HG03196 (cell line): ENCODE data around the gene ABHD10.
"Not testable (repeated sequence)": the region's sequence is repeated elsewhere in the genome, so short reads cannot be mapped to it uniquely, and the experiment has no call there.

Source experiments
- ATAC-seq: cut with Tn5 transposase; IDR thresholded peaks from one replicate; pipeline ENCODE4 v1.9.1; 2021; ENCODE audit not compliant: unreplicated experiment

Gene ABHD10

GRCh38 chr3:112020674-112021085, 41.9 kb downstream of the ABHD10 start:
- no peak for ATAC-seq

DNA sequence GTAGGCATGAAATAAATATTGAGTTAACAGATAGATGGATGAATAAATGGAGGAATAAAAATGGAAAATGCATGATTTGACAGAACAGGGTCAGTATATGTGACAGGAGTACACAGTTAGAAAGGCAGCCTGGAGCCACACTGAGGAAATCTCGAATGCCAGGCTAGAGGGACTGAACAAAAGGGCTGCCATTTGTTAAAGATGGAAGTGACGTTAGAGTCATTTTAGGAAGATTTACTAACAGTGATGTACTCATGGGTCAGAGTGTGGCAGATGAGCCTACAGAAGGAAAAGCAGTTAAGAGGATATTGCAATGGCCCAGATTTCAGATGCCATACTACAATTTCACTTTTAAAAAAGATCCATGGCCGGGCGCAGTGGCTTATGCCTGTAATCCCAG, 48.3 kb downstream of the ABHD10 start:
- no peak for ATAC-seq

DNA sequence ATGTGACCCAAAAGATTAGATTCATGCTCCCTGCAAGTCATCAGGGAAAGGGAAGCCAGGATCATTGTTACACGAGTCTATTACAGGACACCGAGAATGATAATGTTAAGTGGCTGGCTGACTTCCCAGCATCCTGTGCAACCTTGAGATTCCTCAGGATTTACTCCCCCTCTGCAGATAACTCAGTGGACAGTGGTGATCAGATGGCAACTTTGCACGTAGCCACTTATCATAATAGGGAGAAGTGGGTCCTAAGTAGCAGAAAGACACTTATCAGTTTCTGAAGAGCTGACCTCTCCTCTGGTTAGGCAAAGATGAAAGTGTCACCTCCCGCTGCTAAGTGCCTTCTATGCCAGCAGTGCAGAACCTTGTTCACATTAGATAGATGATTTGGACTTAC, 49.0 kb downstream of the ABHD10 start:
- no peak for ATAC-seq

DNA sequence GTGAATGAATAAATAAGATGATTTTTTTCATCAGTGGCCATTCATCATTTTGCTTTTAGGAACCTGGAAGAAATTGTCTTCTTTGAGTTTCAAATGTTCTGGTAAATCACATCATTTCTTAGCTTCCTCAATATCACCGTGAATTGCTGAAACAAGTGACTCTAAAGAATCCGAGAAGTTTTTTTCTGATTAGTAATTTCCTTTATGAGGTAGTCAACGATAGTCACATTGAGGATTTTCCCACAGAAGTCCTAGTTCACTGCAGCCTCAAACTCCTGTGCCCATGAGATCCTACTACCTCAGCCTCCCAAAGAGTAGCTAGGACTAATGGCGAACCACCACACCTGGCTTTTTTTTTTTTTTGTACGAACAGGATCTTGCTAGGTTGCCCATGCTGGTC, 52.1 kb downstream of the ABHD10 start:
- no peak for ATAC-seq

DNA sequence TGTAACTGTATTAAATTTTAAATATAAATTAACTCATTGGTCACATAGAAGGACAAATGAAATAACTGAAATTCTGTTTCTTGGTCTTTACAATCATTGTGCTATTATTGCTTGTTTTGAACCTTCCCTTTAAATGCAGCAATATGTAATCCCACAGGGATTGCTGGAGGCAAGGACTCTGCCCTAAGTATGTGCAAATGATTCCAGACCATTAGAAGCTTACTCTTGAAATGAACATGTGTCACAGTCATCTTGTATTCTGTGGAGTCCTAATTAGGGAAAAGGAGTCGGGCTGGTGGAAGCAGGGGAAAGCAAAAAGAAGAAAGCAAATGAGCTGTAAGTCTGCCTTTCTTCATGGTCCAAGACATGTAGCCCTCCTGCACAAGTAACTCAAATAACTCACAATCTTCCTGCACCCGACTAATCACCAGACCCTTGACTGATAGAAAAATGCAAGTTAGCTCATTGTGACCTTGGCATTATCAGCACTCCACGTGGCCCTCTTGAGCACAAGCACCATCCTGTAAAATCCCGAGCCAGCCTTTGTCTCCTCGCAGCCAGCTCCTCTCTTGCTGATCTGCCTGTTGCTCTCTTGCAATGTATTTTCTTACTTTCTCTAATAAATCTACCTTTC, 53.4 kb downstream of the ABHD10 start:
- no peak for ATAC-seq

GRCh38 chr3:112034436-112034835, 55.6 kb downstream of the ABHD10 start, which contains the start of gene TMPRSS7:
TSS of gene TMPRSS7 (plus strand) at chr3:112034736. CDS start at chr3:112034846, 110 bp downstream.
- ATAC-seq, result no peak

DNA sequence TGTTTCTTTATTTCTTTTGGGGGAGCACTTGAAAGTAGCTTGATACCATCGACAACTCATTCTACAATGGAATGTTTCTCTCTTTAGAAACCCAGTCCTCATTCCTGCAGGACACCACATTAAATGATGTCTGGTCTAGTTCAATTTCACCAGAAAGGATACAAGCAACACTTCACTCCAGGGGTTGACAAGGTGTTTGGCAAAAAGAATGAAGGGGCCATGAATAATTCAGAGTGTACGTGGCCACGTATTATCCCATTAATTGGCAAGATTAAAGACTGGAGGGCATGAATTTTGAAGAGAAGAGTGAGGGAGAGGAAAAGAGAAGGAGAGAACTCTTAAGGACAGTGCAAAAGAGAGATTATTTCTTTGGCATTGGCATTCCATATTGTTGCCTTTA, 56.4 kb downstream of the ABHD10 start:
- no peak for ATAC-seq

DNA sequence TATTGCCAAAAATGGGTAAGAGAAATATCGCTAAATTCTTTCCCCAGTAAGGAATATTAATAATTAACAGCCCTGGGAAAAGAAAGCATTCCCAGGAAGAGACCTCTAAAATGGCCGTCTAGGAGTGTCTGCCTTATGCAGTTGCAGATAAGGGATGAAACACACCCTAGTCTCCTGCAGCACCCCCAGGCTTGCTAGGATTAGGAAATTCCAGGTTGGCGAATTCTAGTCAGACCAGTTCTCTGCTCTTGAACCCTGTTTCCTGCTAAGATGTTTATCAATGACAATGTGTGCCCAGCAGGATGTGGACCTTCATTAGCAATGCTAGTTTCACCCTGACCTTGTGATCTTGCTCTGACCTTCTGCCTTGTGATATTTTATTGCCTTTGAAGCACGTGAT, 58.4 kb downstream of the ABHD10 start:
- not testable (repeated sequence) for ATAC-seq

- no peak for ATAC-seq
Observed at GRCh38 chr3:112038863-112039262, 60.0 kb downstream of the ABHD10 start.

GRCh38 chr3:112041321-112041720, 62.5 kb downstream of the ABHD10 start:
- no peak for ATAC-seq

DNA sequence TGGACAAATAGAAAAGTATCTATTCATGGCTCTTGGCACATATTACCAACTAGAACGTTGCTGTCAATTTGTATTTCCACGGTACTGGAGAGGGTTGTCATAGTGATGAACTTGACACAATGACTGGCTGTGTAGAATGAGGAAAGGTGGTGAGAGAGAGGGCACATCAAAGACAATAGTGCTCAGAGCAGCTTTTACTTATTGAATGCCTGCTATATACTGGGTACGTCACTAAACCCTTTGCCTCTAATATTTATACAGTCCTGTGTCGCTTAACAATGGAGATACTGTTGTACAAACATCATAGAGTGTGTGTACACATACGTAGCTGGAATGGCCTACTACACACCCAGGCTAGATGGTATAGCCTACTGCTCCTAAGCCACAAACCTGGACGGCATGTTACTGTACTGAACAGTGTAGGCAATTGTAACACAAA, 64.0 kb downstream of the ABHD10 start:
- ATAC-seq, result no peak
